NCI-H82 (cell line): ENCODE results near the gene CRYGC.

ENCODE experiments used
- DNase-seq: peaks from one replicate; lab custom pipeline; 2025; lab: John Stamatoyannopoulos, UW

CRYGC gene

GRCh38 chr2:208096080-208096479 is 33.5 kb downstream of the CRYGC start:
- DNase-seq, result no peak

DNA sequence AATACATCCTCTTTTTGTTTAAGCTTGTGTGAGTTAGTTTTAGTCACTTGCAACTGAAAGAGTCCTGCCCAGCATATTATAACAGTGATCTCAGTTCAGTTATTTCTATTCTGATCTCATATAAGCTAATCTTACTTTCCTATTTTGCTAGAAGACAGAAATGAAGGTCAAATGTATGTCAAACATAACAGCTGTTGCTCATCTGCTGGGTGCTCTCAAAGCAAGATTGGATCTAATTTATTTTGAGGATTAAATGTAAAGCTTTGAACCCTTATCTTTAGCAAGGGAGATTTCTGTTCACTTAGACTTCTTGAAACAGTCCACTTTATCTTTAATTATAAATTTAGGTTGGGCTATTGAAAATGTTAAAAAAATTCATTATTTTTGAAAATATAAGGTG is 36.5 kb downstream of the CRYGC start:
- DNase-seq, result peak; percentile 82

DNA sequence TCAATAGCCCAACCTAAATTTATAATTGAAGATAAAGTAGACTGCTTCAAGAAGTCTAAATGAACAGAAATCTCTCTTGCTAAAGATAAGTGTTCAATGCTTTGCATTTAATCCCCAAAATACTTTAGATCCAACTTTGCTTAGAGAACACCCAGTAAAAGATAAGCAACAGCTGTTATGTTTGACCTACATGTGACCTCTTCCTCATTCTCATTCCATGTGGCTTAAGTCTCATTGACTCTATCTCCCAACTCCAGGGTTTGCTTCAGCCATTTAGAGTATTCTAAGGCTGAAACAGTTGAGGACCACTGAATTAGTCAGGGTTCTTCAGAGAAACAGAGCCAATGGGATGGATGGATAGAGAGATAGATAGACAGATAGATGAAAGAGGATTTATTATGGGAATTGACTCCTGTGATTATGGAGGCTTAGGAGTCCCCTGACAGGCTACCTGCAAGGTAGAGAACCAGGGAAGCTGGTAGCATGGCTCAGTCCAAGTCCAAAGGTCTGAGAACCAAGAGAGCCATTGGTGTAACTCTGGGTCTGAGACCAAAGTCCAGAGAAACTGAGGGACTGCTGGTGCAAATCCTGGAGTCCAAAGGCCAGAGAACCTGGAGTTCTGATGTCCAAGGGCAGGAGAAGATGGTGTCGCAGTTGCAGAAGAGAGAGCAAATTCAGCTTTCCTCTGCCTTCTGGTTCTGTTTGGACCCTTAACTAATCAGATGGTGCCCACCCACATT is 37.4 kb downstream of the CRYGC start:
- DNase-seq, result peak; percentile 86

DNA sequence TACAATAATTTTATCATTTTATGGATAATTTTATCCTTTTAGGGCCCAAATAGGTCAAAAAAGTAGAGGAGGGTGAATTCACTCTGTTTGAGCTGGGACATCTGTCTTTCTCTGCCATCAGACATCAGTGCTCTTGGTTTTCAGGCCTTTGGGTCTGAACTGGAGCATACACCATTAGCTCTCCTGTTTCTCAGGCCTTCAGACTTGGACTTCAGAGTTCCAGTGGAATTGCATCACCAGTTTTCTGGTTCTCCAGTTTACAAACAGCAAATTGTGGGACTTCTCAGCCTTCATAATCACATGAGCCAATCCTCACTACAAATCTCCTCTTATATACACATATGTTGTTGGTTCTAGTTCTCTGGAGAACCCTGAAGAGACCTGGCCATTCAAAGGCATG is 39.2 kb downstream of the CRYGC start:
- DNase-seq, result no peak

DNA sequence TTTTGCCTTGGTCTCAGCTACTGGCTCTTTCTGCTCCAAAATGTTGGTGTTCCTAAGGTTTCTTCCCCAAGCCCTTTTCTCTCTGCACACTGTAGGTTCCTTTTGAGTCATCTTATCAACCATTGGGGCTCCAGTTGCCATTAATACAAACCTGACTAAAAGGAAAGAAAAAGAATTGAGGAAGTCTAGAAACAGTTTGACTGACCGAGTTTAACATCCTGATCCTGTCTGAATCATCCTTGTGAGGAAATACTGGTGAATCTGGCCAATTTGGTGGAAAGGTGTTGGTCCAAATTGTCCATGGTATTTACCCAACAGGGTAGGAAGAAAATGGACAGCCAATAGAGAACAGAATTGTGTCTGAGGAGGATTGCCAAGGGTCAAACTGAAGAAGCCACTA is 43.6 kb downstream of the CRYGC start:
- no peak for DNase-seq

GRCh38 chr2:208083807-208084206 is 45.8 kb downstream of the CRYGC start:
- DNase-seq, result no peak
